GM10266 (cell line): ENCODE results near the gene CENPP.
"Not testable (repeated sequence)": the region's sequence is repeated elsewhere in the genome, so short reads cannot be mapped to it uniquely, and the experiment has no call there.

Experiments used
- DNase-seq: peaks from one replicate; pipeline ENCODE4 v3.0.0; 2012; ENCODE audit errors: extremely low spot score
- CTCF ChIP-seq: IDR thresholded peaks from 2 replicates; pipeline ENCODE4 v1.5.1; 2012; ENCODE audit warnings: mild to moderate bottlenecking, low read depth; ENCODE audit not compliant: control insufficient read depth, insufficient read depth; ENCODE audit errors: missing control alignments

Gene CENPP

DNA sequence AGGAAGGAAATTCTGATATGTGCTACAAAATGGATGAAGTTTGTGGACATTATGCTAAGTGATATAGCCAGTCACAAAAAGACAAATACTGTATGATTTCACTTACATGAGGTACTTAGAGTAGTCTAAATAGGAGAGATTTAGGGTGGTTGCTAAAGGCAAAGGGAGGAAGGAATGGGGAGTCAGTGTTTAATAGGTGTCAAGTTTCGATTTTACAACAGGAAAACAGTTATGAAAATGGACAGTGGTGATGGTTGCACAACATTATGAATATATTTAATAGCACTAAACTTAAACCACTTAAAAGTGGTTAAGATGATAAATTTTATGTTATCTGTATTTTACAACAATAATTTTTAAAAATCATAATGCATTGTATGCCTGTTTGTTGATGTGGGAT lies 250.4 kb downstream of the CENPP start:
- DNase-seq, result no peak

GRCh38 chr9:92589923-92590322 lies 264.2 kb downstream of the CENPP start:
- no peak for DNase-seq
- no peak for TF ChIP-seq CTCF

More for the DNA sequence above, 250.4 kb downstream of the CENPP start:
- no peak for TF ChIP-seq CTCF

DNA sequence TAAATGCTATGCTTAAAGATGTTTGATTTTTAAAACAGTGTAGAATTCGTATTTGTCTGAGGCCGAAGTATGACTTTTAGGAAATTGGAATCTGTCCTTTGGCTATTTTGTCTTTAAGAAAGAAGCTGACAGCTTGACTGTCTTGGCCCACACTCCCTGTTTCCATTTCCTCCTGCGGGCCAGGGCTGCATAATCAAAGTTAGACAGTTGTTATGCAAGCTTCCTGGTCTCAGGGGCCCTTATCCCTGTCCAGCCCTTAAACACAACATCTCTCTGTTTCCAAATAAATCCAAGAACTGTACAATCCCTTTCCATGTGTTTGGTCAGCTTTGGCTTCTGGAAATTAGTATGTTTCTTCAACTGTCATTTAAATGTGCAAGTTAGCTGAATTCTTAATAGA lies 264.6 kb downstream of the CENPP start:
- DNase-seq, result no peak
- no peak for TF ChIP-seq CTCF

- TF ChIP-seq CTCF, result no peak
- DNase-seq, result no peak
Observed at GRCh38 chr9:92592537-92592936, 266.8 kb downstream of the CENPP start.

- no peak for DNase-seq
Observed at GRCh38 chr9:92592946-92593861, 267.5 kb downstream of the CENPP start.

DNA sequence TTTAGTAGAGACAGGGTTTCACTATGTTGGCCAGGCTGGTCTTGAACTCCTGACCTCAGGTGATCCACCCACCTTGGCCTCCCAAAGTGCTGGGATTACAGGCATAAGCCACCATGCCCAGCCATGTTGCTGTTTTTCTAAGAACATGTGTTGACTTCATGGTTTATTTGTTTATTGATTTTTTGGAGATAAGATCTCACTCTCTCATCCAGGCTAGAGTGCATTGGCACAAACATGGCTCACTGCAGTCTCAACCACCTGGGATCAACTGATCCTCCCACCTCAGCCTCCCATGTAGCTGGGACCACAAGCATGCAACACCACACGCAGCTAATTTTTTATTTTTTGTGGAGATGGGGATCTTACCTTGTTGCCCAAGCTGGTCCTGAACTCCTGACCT lies 269.3 kb downstream of the CENPP start:
- not testable (repeated sequence) for DNase-seq

More at GRCh38 chr9:92592946-92593861, 267.5 kb downstream of the CENPP start:
- TF ChIP-seq CTCF, result no peak

DNA sequence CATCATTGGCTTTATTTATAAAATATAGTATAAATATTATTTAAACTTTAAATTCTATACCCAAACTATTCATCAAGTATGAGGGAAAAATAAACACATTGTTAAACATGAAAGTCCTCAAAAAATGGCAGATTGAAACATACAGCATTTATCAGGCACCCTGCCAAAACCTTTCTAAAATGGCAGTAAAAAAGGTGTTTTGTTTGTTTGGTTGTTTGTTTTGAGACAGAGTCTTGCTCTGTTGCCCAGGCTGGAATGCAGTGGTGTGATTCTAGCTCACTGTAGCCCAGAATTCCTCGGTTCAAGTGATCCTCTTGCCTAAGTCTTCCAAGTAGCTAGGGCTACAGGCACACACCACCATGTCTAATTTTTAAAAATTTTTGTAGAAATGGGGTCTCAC lies 270.2 kb downstream of the CENPP start:
- no peak for TF ChIP-seq CTCF
- DNase-seq, result no peak

- TF ChIP-seq CTCF, result no peak
- no peak for DNase-seq
Observed at GRCh38 chr9:92598382-92598781, 272.6 kb downstream of the CENPP start.
